T-helper 17 cell (primary cell): ENCODE results near the gene ADCY9. TPM values are rescaled to one million over a fixed set of nuclear protein-coding genes. Genes with fewer than 3 reads are reported as not detected.

Source experiments
- ATAC-seq: fragments of 150-1000 bp; cut with Tn5 transposase; 2 replicates; pipeline ENCODE4 v1.10.0; 2021; ENCODE audit warnings: mild to moderate bottlenecking, moderate library complexity
- DNase-seq, 3 donors: peaks; one replicate each; pipeline versions ENCODE4 v3.0.0 to v3.0.0-alpha.2; 2020 to 2021
- H3K9me3 ChIP-seq: one replicate; pipeline ENCODE4 v1.7.0; 2013; ENCODE audit warnings: low read length, mild to moderate bottlenecking; ENCODE audit not compliant: control insufficient read depth, poor library complexity, severe bottlenecking
- H3K27ac Mint-ChIP-seq: one replicate; pipeline ENCODE4 v1.8.0; 2022; ENCODE audit warnings: mild to moderate bottlenecking, moderate library complexity, mixed read lengths
- H3K27me3 Mint-ChIP-seq: one replicate; pipeline ENCODE4 v1.8.0; 2022; ENCODE audit warnings: mixed read lengths
- H3K36me3 Mint-ChIP-seq: one replicate; pipeline ENCODE4 v1.8.0; 2022; ENCODE audit warnings: low read depth, mixed read lengths
- H3K4me1 Mint-ChIP-seq: one replicate; pipeline ENCODE4 v1.8.0; 2022; ENCODE audit warnings: mild to moderate bottlenecking, mixed read lengths
- H3K4me3 Mint-ChIP-seq: one replicate; pipeline ENCODE4 v1.8.0; 2022; ENCODE audit warnings: mild to moderate bottlenecking, moderate library complexity, mixed read lengths
- total RNA-seq, 4 donors: library from RNA in 2 of 4; stranded (reverse) in 2 of 4; gene quantifications; one replicate each; pipeline ENCODE4 v1.2.3 and lab custom pipeline; 2022 to 2026

The ADCY9 gene
- total RNA-seq, 2 donors from 2014 or later = 11.5 to 12.6 TPM

GRCh38 chr16:4003576-4003975, 112.7 kb downstream of the ADCY9 start:
- Mint-ChIP-seq H3K27ac (peak overlapping the region; percentile 47), H3K27me3 (no peaks in the 10 kb centered on the region), H3K4me1 (peaks cover 23% of the 10 kb centered on the region), H3K36me3 (no peaks in the 10 kb centered on the region), H3K4me3 (no peak overlapping the region)
- ATAC-seq (no peak), DNase-seq (no peak)
- no peaks in the 10 kb centered on the region for H3K9me3 ChIP-seq

DNA sequence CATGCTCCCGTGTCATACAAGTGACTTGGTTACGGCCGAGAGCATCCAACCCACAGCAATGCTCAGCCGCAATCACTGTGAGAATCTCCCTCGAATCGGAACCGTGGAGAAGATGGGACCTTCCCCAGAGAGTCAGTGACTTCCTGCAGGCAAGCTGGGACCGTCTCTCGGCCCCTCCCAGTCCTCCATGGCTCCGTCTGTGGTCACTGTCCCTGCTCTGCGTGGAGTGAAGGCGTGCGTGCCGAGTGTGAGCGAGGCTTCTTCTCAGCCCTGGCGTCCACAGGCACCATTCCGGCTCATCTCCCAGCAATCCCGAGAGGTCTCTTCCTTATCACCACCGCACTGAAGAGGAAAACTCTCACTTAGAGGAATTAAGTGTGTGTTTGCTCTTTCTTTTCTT, 113.1 kb downstream of the ADCY9 start:
- ATAC-seq = no peak
- no peaks in the 10 kb centered on the region for H3K9me3 ChIP-seq
- Mint-ChIP-seq H3K27me3 (no peaks in the 10 kb centered on the region), H3K27ac (peak overlapping the region; percentile 47), H3K36me3 (no peaks in the 10 kb centered on the region), H3K4me1 (peaks cover 23% of the 10 kb centered on the region), H3K4me3 (no peak overlapping the region)
- no peak for DNase-seq

DNA sequence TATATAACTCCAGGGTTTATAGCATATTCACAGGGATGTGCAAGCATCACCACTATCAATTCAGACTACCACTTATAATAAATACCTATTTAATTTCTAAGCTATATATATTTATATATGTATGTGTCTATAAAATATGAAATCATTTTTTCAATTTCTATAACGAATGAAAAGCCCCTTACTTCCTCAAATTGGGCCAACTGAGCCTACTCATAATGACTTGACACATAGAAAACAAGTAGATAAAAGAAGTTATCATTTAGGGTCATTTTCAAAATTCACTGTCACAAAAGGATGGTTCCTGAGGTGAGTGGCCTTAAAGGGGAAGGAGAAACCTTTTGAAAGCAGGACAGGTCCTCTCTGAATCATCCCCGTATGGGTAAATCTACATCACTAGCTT, 114.1 kb downstream of the ADCY9 start:
- no peaks in the 10 kb centered on the region for H3K36me3 Mint-ChIP-seq

GRCh38 chr16:3999479-4000325, 116.5 kb downstream of the ADCY9 start:
- H3K9me3 ChIP-seq = no peaks in the 10 kb centered on the region
- Mint-ChIP-seq H3K36me3 (no peaks in the 10 kb centered on the region), H3K27ac (peak overlapping the region; percentile 75), H3K27me3 (no peaks in the 10 kb centered on the region), H3K4me3 (peak overlapping the region; percentile 70), H3K4me1 (peaks cover 26% of the 10 kb centered on the region)
- DNase-seq = no peak
- ATAC-seq = peak; percentile 41

More for the DNA sequence above, 114.1 kb downstream of the ADCY9 start:
- DNase-seq (no peak), ATAC-seq (no peak)
- H3K4me1 Mint-ChIP-seq = peaks cover 25% of the 10 kb centered on the region
- H3K9me3 ChIP-seq = no peaks in the 10 kb centered on the region
- no peak overlapping the region for H3K4me3 Mint-ChIP-seq
- H3K27ac Mint-ChIP-seq = no peak overlapping the region
- no peaks in the 10 kb centered on the region for H3K27me3 Mint-ChIP-seq

DNA sequence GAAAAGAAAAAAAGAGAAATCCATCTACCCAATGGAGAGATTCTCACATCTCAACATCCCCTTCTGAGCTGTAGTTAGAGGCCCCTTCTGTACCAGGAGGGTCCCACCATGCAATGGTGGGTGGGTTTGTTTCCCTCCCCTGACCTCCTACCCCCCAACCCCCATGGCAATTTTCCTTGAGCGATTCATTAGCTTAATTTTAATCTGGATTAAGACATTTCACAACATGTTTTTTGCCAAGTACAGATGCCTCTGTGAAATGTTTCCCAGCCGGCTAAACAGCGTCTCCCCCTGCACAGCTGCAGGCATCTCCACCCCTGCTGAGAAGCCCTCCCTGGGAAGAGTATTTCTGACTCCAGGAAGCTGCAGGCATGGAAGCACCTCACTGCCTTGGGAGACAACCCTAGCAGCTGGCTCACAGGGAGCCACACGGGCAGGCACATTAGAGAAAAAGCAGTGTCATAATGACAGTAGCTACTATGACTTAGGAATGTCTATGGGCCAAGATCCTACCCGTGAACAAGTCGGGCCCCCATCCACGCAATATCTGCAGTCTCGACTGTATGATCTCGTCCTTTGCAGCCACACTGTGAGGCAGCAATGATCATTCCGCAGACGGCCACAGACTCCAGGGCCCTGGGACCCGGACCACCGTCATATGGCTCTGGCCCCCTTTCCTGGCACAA, 117.3 kb downstream of the ADCY9 start:
- DNase-seq = no peak
- H3K27me3 Mint-ChIP-seq = no peaks in the 10 kb centered on the region
- H3K36me3 Mint-ChIP-seq = no peaks in the 10 kb centered on the region
- no peak overlapping the region for H3K4me3 Mint-ChIP-seq
- no peaks in the 10 kb centered on the region for H3K9me3 ChIP-seq
- H3K4me1 Mint-ChIP-seq = peaks cover 22% of the 10 kb centered on the region
- no peak for ATAC-seq
- peak overlapping the region; percentile 75 for H3K27ac Mint-ChIP-seq

- no peaks in the 10 kb centered on the region for H3K9me3 ChIP-seq
- no peak overlapping the region for H3K4me3 Mint-ChIP-seq
- ATAC-seq (no peak), DNase-seq (no peak)
- peaks cover 20% of the 10 kb centered on the region for H3K4me1 Mint-ChIP-seq
- H3K27me3 Mint-ChIP-seq = no peaks in the 10 kb centered on the region
- no peak overlapping the region for H3K27ac Mint-ChIP-seq
- no peaks in the 10 kb centered on the region for H3K36me3 Mint-ChIP-seq
Observed at GRCh38 chr16:3997231-3997841, 118.9 kb downstream of the ADCY9 start.

- H3K4me1 Mint-ChIP-seq = peaks cover 9% of the 10 kb centered on the region
- no peak overlapping the region for H3K27ac Mint-ChIP-seq
- DNase-seq = no peak
- ATAC-seq = no peak
- no peak overlapping the region for H3K4me3 Mint-ChIP-seq
- no peaks in the 10 kb centered on the region for H3K9me3 ChIP-seq
- no peaks in the 10 kb centered on the region for H3K36me3 Mint-ChIP-seq
- no peaks in the 10 kb centered on the region for H3K27me3 Mint-ChIP-seq
Observed at GRCh38 chr16:3995001-3995400, 121.2 kb downstream of the ADCY9 start.

DNA sequence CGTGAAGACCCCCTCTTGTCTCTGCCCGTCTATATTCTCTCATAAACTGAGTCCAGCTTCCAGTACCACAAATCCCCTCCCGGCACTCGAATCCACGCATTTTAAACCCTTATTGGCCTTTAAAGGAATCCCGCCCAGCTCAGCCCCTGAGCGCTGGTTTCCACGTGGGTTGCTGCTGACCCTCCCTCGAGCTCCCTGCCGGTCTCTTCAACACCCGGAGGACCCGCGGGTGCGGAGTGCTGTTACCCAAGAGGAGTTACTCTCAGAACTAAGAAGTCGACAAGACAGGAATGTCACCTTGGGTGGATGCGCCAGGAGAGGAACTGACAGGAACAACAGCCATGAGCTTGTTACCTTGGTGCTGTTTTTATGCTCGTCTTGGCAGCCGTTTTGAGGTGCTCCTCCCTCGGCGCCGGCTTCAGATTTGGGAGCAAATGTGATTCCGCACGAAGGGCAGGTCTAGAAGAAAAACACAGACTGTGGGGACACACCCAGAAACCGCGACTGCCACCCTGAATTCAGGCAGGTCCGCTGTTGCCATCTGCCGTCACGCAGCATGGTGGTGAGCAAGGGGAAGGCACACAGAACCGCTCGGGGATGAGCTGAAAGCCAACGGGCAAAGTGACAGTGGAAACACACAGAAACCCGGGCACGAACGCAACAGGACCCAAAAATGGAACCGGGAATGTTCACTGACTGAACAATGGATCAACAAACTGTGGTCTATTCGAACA, 123.0 kb downstream of the ADCY9 start:
- Mint-ChIP-seq H3K4me1 (peaks cover 3% of the 10 kb centered on the region), H3K27me3 (no peaks in the 10 kb centered on the region), H3K36me3 (no peaks in the 10 kb centered on the region), H3K4me3 (no peak overlapping the region), H3K27ac (no peak overlapping the region)
- no peak for DNase-seq
- ATAC-seq = no peak
- H3K9me3 ChIP-seq = no peaks in the 10 kb centered on the region

GRCh38 chr16:3992297-3993051, 123.8 kb downstream of the ADCY9 start:
- ATAC-seq = no peak

GRCh38 chr16:3988824-3989223, 127.4 kb downstream of the ADCY9 start:
- no peak for DNase-seq
- Mint-ChIP-seq H3K36me3 (peaks cover 3% of the 10 kb centered on the region), H3K4me3 (no peak overlapping the region), H3K27ac (peak overlapping the region; percentile 69), H3K27me3 (no peaks in the 10 kb centered on the region), H3K4me1 (peaks cover 6% of the 10 kb centered on the region)
- ATAC-seq = no peak
- H3K9me3 ChIP-seq = no peaks in the 10 kb centered on the region

More at GRCh38 chr16:3992297-3993051, 123.8 kb downstream of the ADCY9 start:
- H3K27me3 Mint-ChIP-seq = no peaks in the 10 kb centered on the region
- no peak for DNase-seq
- peaks cover 3% of the 10 kb centered on the region for H3K36me3 Mint-ChIP-seq
- no peaks in the 10 kb centered on the region for H3K9me3 ChIP-seq
- no peak overlapping the region for H3K4me3 Mint-ChIP-seq
- no peak overlapping the region for H3K27ac Mint-ChIP-seq
- H3K4me1 Mint-ChIP-seq = peaks cover 7% of the 10 kb centered on the region

DNA sequence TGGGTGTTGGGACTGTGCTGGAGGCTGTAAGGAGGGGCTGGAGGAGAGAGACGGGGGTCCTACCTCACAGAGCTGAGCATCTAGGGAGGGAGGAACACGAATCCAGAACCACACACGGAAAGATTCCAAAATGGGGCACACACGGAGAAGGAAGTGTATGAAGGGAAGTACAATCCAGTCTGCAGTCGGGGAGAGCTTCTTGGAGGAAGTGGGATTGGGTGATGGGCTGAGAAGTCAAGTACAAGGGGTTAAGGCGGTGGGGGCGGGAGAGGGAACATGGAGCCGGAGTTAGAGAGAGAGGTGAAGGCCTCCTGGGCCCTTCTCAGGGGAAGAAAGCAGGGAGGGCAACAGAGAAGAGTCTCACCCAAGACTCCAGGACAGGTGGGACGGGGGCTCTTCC, 128.2 kb downstream of the ADCY9 start:
- H3K27ac Mint-ChIP-seq = peak overlapping the region; percentile 69
- no peak for ATAC-seq

DNA sequence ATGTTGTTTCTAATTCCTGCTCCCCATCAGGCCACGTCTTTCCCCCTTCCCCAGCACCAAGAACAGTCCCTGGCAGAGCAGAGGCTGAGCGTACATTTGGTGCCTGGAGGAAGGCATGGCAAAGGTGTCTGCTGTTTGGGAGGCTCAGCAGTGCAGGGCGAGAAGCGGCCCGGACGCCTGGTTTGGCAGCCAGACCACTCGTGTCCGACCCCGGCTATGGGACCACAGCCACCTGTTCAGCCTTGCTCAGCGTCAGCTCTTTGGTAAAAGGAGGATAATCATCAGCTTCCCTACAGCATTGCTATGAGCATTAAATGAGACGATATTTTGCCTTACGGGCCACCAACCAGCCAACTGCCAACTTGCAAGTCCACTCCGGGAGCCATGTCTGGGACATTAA, 129.0 kb downstream of the ADCY9 start:
- ATAC-seq (no peak), DNase-seq (no peak)
- H3K9me3 ChIP-seq = no peaks in the 10 kb centered on the region
- H3K27me3 Mint-ChIP-seq = no peaks in the 10 kb centered on the region
- no peak overlapping the region for H3K4me3 Mint-ChIP-seq
- peaks cover 15% of the 10 kb centered on the region for H3K4me1 Mint-ChIP-seq
- H3K27ac Mint-ChIP-seq = no peak overlapping the region
- peaks cover 5% of the 10 kb centered on the region for H3K36me3 Mint-ChIP-seq

More for the DNA sequence above, 128.2 kb downstream of the ADCY9 start:
- Mint-ChIP-seq H3K27me3 (no peaks in the 10 kb centered on the region), H3K4me1 (peaks cover 10% of the 10 kb centered on the region), H3K36me3 (peaks cover 3% of the 10 kb centered on the region), H3K4me3 (peak overlapping the region; percentile 41)
- no peaks in the 10 kb centered on the region for H3K9me3 ChIP-seq
- DNase-seq = no peak
